IPS-18c (cell line): ENCODE results near the gene MSH3.

ENCODE experiments used
- H3K4me3 ChIP-seq: 2 replicates; pipeline ENCODE4 v1.7.0; 2013; ENCODE audit warnings: low read depth, mild to moderate bottlenecking, low read length, moderate library complexity; ENCODE audit not compliant: insufficient read depth
- H3K9me3 ChIP-seq: one replicate; pipeline ENCODE4 v1.6.1; 2013; ENCODE audit warnings: mild to moderate bottlenecking, low read length, moderate library complexity; ENCODE audit not compliant: control insufficient read depth, insufficient read depth

The MSH3 gene

GRCh38 chr5:80695666-80696065 is 41.2 kb downstream of the MSH3 start:
- no peaks in the 10 kb centered on the region for H3K9me3 ChIP-seq
- H3K4me3 ChIP-seq = no peak overlapping the region

- Histone ChIP-seq H3K4me3 (no peak overlapping the region), H3K9me3 (no peaks in the 10 kb centered on the region)
Measured at GRCh38 chr5:80696450-80696849, 42.0 kb downstream of the MSH3 start.

- Histone ChIP-seq H3K4me3 (no peak overlapping the region), H3K9me3 (no peaks in the 10 kb centered on the region)
Measured at GRCh38 chr5:80697100-80697499, 42.6 kb downstream of the MSH3 start.

GRCh38 chr5:80698369-80698768 is 43.9 kb downstream of the MSH3 start:
- H3K4me3 ChIP-seq = no peak overlapping the region

GRCh38 chr5:80701597-80701996 is 47.1 kb downstream of the MSH3 start:
- Histone ChIP-seq H3K9me3 (no peaks in the 10 kb centered on the region), H3K4me3 (no peak overlapping the region)

More at GRCh38 chr5:80698369-80698768, 43.9 kb downstream of the MSH3 start:
- H3K9me3 ChIP-seq = no peaks in the 10 kb centered on the region

GRCh38 chr5:80703291-80703690 is 48.8 kb downstream of the MSH3 start:
- H3K9me3 ChIP-seq = no peaks in the 10 kb centered on the region

GRCh38 chr5:80703747-80704146 is 49.3 kb downstream of the MSH3 start:
- Histone ChIP-seq H3K9me3 (no peaks in the 10 kb centered on the region), H3K4me3 (no peak overlapping the region)

More at GRCh38 chr5:80703291-80703690, 48.8 kb downstream of the MSH3 start:
- H3K4me3 ChIP-seq = no peak overlapping the region

GRCh38 chr5:80704221-80704620 is 49.8 kb downstream of the MSH3 start:
- no peak overlapping the region for H3K4me3 ChIP-seq
- no peaks in the 10 kb centered on the region for H3K9me3 ChIP-seq

GRCh38 chr5:80705216-80705769 is 50.8 kb downstream of the MSH3 start:
- H3K9me3 ChIP-seq = no peaks in the 10 kb centered on the region
- H3K4me3 ChIP-seq = no peak overlapping the region

GRCh38 chr5:80705801-80706200 is 51.3 kb downstream of the MSH3 start:
- Histone ChIP-seq H3K4me3 (no peak overlapping the region), H3K9me3 (no peaks in the 10 kb centered on the region)

GRCh38 chr5:80706835-80707447 is 52.5 kb downstream of the MSH3 start:
- Histone ChIP-seq H3K4me3 (no peak overlapping the region), H3K9me3 (no peaks in the 10 kb centered on the region)

GRCh38 chr5:80707645-80708044 is 53.2 kb downstream of the MSH3 start:
- no peaks in the 10 kb centered on the region for H3K9me3 ChIP-seq
- no peak overlapping the region for H3K4me3 ChIP-seq

GRCh38 chr5:80711216-80711615 is 56.8 kb downstream of the MSH3 start:
- H3K9me3 ChIP-seq = no peaks in the 10 kb centered on the region
- no peak overlapping the region for H3K4me3 ChIP-seq

GRCh38 chr5:80711938-80712337 is 57.5 kb downstream of the MSH3 start:
- no peaks in the 10 kb centered on the region for H3K9me3 ChIP-seq
- no peak overlapping the region for H3K4me3 ChIP-seq

GRCh38 chr5:80712919-80713318 is 58.5 kb downstream of the MSH3 start:
- H3K9me3 ChIP-seq = no peaks in the 10 kb centered on the region
- no peak overlapping the region for H3K4me3 ChIP-seq

- no peak overlapping the region for H3K4me3 ChIP-seq
- H3K9me3 ChIP-seq = no peaks in the 10 kb centered on the region
Measured at GRCh38 chr5:80713631-80714030, 59.2 kb downstream of the MSH3 start.

GRCh38 chr5:80714570-80715298 is 60.3 kb downstream of the MSH3 start:
- no peaks in the 10 kb centered on the region for H3K9me3 ChIP-seq
- no peak overlapping the region for H3K4me3 ChIP-seq

GRCh38 chr5:80715887-80716286 is 61.4 kb downstream of the MSH3 start:
- Histone ChIP-seq H3K9me3 (no peaks in the 10 kb centered on the region), H3K4me3 (no peak overlapping the region)
